Fibroblast of skin of abdomen (primary cell): ENCODE results near the gene MRPS14. TPM values are rescaled to one million over a fixed set of nuclear protein-coding genes. Genes with fewer than 3 reads are reported as not detected.
"Not testable (repeated sequence)": the region's sequence is repeated elsewhere in the genome, so short reads cannot be mapped to it uniquely, and the experiment has no call there.

ENCODE experiments used
- DNase-seq: peaks from one replicate; pipeline ENCODE4 v3.0.0-alpha.2; 2013
- polyA plus RNA-seq, 2 experiments: library from polyadenylated mRNA; unstranded; fragments of 120-200 nt; gene quantifications; one replicate each; pipeline ENCODE4 v1.2.1, GENCODE V29; 2013; ENCODE audit not compliant: insufficient read length in 2 of 2

Gene MRPS14
- 29.9 TPM for polyA plus RNA-seq (2013, experiment 1 of 2; ENCODE audit: insufficient read length)
- 29.7 TPM for polyA plus RNA-seq (2013, experiment 2 of 2; ENCODE audit: insufficient read length)

- DNase-seq = peak; percentile 99
Observed at GRCh38 chr1:175023043-175023921, at the start of gene MRPS14. Gene MRPS14 (minus strand): TSS chr1:175023425. CDS start chr1:175023408, 17 bp downstream.

- peak; percentile 94 for DNase-seq
Observed at GRCh38 chr1:175072099-175072951, 49.1 kb upstream of the MRPS14 start.

GRCh38 chr1:175071276-175071943 is 48.2 kb upstream of the MRPS14 start:
- DNase-seq = no peak

GRCh38 chr1:175070818-175071217 is 47.6 kb upstream of the MRPS14 start:
- DNase-seq = no peak

GRCh38 chr1:175067362-175068106 is 44.3 kb upstream of the MRPS14 start, which contains the start of gene TNN:
Gene TNN (plus strand): TSS chr1:175067833. CDS start chr1:175077419, 9,586 bp downstream.
- no peak for DNase-seq

GRCh38 chr1:175062858-175063257 is 39.6 kb upstream of the MRPS14 start:
- DNase-seq = no peak

- DNase-seq = no peak
Observed at GRCh38 chr1:175062339-175062738, 39.1 kb upstream of the MRPS14 start.

GRCh38 chr1:175054736-175055135 is 31.5 kb upstream of the MRPS14 start:
- DNase-seq = no peak

GRCh38 chr1:175050992-175051391 is 27.8 kb upstream of the MRPS14 start:
- no peak for DNase-seq

GRCh38 chr1:175045519-175045918 is 22.3 kb upstream of the MRPS14 start:
- DNase-seq = no peak

GRCh38 chr1:175045097-175045496 is 21.9 kb upstream of the MRPS14 start:
- DNase-seq = no peak

- not testable (repeated sequence) for DNase-seq
Observed at GRCh38 chr1:175044591-175044990, 21.4 kb upstream of the MRPS14 start.

- DNase-seq = no peak
Observed at GRCh38 chr1:175043824-175044223, 20.6 kb upstream of the MRPS14 start.

GRCh38 chr1:175042650-175043049 is 19.4 kb upstream of the MRPS14 start:
- DNase-seq = no peak

GRCh38 chr1:175040324-175040879 is 17.2 kb upstream of the MRPS14 start:
- no peak for DNase-seq

GRCh38 chr1:175037416-175037815 is 14.2 kb upstream of the MRPS14 start:
- DNase-seq = no peak

- DNase-seq = no peak
Observed at GRCh38 chr1:175036476-175036875, 13.3 kb upstream of the MRPS14 start.

- DNase-seq = no peak
Observed at GRCh38 chr1:175035865-175036264, 12.6 kb upstream of the MRPS14 start.

GRCh38 chr1:175034775-175035174 is 11.6 kb upstream of the MRPS14 start:
- DNase-seq = no peak

GRCh38 chr1:175033953-175034352 is 10.7 kb upstream of the MRPS14 start:
- no peak for DNase-seq

GRCh38 chr1:175024773-175025172 is 1.5 kb upstream of the MRPS14 start:
- no peak for DNase-seq

- DNase-seq = not testable (repeated sequence)
Observed at GRCh38 chr1:175023922-175024242, 657 bp upstream of the MRPS14 start.
